Stimulated activated CD8-positive, alpha-beta memory T cell treated with anti-CD3 and anti-CD28 coated beads, Interleukin-12 subunit alpha, Interleukin-12 subunit beta, amount 100 ng/mL, for 24 hours (primary cell): ENCODE data around the gene CAMK2D.

ENCODE experiments used
- DNase-seq: peaks from one replicate; pipeline ENCODE4 v3.0.0-alpha.2; 2020; ENCODE audit errors: extremely low read depth

Gene CAMK2D

DNA sequence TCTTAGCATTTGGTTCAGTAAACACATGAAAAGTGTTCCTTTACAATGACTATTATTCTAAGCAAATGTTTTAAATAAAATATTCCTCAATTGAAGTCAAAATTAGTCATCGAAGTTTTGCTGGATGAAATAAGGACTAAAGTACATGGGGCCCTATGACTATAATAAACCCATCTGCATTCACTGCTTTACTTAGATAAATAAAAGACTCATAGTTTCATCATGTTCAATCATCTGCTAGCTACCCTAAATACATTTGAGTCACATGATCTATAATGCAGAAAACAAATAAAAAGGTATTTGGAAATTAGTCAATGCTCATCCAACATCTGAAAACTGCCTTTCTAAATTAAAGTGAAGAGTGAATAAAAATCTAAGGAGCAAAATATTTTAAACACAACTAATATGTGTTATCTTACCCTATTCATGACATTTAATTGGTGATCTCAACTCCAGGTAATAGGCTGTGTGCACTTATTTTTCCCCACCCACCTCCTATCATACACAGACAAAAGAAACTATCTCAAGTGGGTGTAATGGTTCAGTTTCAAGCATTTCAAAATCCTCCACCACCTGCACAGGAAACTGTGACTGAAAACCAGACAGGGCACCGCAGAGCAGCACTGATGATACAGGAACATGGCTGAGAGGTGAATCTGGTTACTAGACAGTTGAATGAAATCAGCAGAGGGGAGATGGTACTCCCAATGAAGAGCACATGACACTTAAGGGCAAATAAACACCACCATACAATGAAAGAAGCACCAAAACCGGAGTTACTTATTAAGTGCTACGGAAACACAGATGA is 78.6 kb downstream of the CAMK2D start:
- peak; percentile 43 for DNase-seq

DNA sequence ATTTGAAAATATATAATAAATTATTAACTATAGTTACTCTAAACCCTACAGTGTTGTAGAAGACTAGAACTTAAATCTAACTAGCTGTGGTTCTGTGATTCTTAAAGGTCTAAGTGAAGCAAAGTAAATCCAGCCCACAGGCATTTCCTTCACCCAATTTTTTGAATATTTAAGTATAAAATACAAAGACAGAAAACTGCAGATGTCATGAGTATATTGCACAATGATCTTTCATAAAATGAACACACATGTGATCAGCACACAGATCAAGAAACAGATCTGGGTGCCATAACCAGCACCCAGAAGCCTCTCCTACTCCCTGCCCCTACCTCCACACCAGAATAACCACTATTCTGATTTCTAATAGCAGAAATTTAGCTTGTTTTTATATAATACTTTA is 82.9 kb downstream of the CAMK2D start:
- DNase-seq: no peak

DNA sequence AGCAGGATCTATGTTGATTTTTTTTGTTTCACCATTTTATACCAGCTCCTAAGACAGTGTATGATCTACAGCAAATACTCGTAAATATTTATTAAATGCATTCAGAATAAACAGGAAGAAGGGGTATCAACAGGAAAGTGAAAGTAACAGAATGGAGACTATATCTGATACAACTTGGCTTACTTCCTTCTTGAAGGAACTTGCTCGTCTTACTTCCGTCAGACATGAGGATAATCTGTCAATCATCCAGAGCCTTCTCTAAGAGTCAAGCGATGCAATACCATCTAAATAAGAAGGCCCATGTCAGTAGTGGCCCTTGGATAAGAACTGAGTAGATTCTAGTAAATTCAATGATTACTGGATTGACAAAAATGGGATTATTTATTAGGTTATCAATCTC is 84.2 kb downstream of the CAMK2D start:
- DNase-seq: no peak

DNA sequence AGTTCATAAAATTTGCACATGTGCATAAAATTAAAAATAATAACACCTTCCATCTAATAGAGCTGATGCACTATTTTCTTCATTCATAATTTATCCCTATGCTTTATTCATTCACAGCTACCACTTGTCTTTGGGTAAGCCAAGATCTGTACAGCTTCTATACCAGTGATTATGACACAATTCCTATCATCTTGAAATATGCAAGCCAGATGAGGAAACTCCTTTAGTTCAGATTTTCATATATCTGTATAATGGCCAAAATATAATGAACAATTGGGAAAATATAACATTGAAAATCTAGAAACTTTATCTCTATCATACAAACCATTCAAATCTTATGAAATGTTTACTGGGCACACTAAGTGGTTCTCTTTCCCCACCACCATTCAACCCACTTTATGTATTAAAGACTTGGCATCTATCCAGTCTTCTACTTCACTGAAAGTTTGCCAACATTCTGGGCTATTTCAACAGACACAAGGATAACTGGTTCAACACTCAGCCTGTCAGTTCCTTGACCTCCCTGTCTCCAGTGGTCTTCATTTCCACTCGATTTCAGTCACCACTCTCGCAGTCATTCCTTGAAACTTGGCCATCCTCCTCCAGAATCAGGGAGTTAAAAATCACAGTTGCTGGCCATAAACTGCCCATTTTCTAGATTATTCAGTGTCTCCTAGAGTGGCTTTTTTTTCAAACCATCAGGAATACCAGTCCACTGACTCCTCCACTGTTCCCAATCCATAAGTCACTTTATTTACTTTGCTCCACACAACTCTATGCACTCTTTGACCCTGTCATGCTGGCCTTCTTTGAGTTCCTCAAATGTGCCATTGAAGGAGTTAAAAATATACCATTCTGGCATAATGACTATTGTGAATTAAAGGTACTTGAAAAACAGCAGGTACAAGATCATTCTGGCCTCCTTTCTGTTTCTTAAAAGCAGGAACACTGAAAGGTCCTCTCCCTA is 85.5 kb downstream of the CAMK2D start:
- DNase-seq: no peak

DNA sequence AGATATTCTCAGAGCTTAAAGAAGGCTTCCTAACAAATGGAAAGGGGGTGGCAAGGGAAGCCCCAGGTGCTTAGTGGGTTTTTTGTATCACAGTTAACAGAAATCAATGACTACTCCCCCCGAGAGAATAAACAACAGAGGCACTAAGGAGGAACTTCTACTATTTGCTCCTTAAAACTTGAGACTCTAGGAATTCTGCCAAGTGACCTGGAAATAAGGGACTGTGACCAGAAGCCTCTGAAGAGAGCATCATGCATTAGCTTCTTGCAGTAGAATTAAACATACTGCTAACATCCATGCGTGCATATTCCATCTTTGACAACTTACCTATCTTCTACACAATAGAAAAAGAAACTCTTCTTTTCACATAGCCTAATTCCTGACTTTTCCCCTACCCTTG is 86.8 kb downstream of the CAMK2D start:
- DNase-seq: no peak

DNA sequence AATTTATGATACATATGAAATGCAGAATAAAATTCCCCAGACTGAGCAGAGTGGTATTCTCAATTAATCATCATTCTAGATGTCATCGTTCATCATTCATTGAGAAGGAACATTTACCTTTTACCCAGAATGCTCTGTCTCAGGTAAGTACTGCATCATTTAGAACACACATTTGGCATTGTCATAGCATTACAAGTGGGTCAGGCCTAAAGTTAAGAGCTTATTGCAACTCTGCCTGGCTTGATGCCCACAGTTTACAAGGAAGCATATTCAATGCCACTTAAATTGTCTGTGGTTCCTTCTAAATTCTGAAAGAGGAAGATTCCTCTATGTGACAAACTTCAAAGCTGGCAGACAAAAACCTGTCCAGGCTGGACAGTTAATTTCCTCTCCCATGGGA is 87.3 kb downstream of the CAMK2D start:
- no peak for DNase-seq

DNA sequence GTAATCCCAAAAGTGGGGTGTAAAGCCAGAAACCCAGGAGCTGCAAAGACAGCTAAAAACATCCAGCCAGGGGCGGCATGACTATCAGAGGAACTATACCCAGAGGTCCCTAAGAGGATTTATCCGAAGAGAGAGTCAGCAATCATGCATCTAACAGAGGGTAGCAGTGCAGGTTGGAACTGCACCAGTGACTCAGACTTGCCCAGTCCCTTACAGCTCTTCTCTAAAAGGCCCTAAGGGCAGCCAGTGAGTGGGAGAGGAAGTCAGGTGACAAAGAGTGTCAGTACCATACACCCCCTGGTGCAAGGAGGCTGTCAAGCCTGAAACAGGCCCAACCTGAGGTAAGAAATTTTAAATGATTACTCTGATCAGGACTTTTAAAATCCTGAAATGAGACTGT is 88.1 kb downstream of the CAMK2D start:
- DNase-seq: no peak

DNA sequence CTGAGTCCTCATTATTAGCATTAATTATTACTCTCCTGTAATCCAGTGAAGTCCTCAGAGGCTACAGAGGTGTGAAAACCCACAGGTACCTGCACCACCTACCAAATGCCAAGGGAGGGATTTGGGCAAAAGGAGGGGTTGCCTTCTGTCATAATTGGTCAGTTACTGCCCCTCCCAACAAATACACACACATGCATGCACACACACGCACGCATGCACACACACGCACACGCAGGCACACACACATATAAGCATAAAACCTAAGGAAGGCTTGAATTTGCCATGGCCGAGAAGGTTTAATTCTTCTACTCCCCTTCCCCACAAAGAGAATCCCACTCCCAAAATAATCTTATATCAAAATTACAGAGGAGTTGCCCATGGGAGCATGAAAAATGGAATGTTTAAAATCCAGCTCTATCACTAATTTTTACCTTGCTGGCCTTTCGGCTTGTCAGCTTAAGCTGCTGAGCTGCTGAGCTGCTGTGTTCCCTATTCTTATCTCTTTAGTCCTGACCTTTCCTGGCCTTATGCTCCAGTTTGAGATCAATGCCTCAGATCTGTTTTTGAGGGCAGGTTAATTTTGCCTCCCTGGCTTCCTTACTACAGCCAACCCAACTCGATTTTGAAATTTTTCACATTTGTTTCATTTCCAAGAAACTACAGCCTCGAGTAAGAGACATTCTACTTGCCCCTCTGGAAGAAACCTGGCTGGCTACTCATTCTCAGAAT is 95.0 kb downstream of the CAMK2D start:
- no peak for DNase-seq

DNA sequence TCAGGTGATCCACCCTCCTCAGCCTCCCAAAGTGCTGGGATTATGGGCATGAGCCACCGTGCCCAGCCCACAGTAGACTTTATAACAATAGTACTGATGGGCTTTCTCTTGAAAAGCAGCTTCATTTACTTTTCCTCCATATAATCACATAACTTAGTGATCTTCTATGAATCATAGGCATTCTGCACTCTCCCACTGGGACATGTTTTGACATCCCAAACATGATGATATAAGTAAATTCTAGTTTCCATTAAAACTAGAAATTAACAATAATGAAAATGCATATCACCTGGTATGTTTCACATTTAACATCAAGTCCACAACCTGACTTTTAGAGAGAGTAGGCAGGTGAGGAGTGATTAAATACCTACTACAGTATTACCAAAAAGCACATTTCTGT is 96.5 kb downstream of the CAMK2D start:
- no peak for DNase-seq

DNA sequence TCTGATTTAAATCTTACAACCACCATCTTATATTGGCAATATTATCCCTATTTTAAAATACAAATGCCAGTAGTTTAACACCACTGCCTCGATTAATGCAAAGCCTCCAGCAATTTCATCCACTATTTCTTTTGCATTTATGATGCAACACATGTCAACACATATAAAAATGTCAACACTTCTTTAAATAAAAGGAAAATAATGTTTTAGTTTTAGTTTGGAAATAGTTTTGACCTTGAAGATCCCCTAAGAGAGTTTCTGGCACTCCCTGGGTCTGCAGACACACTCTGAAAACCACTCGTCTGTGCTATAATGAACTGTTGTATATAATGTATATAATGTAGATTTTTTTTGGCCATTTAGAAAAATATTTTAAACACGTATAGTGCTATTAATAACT is 99.0 kb downstream of the CAMK2D start:
- DNase-seq: no peak

DNA sequence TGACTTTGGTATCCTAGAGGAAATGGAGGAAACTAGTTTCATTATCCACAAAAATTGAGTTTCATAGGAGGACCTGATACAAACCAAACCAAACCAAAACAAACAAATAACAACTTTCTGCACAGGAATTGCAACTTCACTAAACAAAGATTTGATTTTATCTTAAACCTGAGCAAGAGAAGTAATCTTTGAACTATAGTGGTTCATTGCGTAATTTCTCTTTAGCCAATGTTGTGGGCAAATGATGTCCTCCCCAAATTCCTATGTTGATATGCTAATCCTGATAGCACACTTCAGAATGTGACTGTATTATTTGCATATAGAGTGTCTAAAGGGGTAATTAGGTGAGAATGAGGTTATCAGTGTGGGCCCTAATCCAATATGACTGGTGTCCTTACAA is 102.4 kb downstream of the CAMK2D start:
- DNase-seq: no peak

DNA sequence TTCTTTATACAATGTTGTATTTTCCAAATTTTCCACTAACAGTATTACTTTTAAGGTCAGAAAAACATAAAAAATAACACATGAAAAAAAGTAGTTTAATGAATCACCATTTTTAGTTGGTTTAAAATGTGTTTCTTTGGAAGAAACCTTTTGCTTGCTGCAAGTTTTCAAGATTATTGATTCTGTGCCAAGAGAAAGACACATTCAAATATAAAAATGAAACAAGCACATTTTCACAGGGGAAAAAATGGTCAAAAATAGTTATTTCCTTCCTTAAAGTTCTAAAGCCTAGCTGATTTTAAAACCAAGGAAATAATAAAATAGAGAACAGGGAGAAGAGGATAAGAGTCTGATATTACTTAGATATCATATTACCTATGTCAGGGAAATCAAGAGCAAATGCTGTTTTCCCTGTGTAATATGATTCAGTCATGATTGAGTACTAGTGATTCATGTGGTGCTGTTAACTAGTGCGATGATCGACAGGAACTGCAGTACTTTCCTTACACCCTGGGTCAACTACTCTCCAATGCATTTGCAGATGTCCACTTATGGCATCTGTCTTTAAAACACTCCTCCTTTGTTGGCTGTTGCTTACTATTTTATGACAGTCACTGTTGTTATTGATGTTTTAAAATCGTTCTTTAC is 103.8 kb downstream of the CAMK2D start:
- no peak for DNase-seq

DNA sequence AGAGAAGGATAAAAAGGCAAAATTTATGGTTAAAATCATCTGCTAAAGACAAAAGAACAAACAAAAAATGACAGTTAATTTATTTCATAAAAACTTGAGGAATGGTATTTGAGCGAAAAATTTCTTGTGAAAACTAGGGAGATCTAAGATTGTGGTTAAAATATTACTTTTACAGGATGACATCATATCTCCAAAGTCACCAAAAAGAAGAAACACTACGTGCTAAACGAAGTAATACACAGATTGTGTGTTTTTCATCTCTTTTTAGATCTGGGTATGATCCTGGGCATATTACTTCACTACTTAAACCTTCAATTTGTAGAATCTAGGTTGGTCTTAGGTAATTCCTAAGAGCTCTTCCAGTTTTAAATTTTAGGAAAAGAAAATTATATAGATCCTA is 107.7 kb downstream of the CAMK2D start:
- DNase-seq: no peak

DNA sequence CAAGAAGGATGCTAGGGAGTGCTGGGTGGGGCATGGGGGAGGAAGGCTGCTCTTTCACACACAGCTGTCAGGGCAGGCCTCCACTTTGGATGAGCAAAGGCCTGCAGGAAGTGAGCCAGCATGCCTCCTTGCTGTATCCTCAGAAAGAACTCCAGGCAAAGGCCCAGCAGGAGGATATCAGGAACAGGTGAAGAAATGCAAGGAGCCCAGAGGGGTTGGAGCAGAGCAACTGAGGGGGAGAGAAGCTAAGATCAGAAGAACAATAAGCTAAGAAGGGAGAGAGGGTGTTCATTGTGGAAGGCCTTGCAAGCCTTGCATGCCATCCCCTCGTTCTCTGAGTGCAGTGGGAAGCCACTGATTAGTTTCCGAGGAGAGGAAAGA is 115.1 kb downstream of the CAMK2D start:
- no peak for DNase-seq

DNA sequence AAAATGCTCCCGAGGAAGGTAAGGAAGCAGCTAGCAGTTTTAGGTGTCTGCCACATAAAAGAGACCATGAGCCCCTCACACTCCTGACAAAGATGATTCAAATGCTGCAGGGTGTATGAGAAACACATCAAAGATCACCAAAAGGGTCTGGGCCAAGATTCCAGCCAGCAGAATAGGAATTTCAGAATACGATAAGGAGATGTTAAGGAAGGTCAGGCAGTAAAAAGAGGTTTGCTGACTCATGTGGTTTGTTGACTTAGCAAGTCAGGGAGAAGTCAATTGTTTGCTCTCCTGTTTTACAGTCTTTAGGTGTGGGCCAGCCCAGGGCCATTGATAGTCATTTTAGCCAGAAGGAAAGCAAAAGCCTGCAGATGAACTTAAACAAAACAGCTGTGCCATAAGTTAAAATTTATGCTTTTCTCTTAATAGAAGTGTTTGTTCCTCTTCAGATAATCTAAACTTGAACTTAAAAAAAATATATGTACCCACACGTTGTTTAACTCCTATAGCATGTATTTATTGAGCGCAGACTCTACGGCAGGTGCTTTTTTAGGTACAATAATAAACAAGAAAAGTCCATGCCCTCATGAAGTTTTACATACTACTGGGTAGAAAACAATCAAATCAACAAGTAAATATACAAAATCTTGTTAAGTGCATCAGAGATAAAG is 115.6 kb downstream of the CAMK2D start:
- no peak for DNase-seq

DNA sequence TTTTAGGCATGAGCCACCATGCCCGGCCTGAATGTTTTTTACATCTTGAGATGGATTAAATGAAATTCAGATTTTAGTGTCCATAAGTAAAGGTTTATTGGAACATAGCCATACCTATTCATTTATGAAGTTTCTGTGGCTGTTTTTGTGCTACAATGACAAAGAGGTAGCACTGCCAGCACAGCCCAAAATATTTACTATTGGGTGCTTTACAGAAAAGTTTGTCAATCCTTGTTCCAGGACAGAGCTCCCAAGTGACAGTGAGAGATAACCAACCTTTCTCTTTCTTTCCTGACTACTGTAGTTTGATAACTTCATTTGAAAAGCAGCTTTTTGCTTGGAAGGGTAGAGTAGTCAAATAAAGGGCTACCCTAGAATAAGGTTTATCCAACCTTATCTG is 116.2 kb downstream of the CAMK2D start:
- no peak for DNase-seq

DNA sequence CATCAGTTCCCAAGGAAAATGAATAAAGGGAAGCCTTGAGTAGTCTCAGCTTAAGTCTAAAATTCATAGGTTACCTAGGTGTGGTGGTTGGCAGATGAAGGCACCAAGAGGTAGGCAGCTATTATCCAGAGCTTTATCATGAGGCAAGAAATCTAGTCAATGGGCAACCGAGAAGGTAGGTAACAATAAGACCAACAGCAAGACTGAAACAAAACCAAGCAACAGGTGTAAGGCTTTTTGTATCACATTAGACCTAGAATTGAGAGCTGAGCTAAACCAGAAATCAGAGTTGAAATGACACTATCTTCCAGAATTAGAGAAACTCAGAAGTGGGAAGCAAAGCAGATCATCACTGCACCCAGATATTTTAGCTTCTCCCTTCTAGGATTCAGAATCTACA is 117.1 kb downstream of the CAMK2D start:
- no peak for DNase-seq

DNA sequence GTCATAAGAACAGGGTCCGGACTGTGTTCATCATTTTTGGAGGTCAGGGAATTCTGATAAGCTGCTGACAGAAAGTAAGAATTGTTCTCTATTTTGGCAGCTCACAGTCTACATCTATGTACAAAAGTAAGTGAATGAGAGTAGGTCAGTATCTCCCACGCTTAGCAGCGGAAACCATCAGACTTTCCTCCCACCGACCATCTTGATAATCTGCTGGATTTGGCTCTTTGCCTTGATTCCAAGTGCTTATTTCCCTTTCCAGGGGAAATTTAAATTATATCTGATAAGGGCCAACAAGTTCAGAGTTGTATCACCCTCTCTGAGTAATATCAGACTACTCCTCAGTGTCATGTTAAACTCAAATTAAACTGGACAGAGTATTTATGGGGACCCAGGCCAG is 118.0 kb downstream of the CAMK2D start:
- no peak for DNase-seq

DNA sequence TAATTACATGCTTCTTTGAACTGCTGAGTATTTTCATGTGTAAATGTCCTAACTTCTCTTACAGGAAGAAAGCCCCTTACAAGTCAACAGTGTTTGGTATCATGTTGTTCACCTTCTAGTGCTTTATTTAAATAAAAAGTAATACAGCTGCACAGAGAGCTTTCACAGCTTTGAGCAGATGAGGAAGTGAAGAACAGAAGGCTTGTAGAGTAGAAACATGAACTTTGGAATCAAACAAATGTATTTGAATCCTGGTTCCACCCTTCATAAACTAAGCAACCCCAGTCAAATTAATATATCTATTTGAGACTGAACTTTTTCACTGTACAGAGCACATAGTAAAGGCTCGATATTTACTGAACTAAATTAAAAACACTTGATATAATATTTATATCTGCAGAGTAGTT is 120.5 kb downstream of the CAMK2D start:
- DNase-seq: no peak

DNA sequence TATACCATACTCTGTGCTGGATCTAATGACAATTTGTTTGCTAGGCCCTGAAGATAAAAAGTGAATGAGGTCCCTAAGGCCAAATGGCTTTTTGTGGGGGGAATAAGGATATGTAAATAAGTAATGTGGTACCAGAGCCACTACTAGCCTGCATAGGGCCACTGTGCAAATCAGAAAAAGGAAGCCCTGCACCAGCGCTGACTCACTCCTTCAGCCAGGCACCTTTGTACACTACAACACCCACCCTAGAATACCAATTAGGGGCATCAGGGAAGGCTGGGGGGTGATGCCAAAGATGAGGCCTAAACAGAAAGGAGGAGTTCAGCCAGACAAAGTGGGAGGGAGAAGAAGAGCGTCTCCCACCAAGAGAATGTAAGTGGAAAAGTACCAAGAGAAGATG is 122.2 kb downstream of the CAMK2D start:
- no peak for DNase-seq

DNA sequence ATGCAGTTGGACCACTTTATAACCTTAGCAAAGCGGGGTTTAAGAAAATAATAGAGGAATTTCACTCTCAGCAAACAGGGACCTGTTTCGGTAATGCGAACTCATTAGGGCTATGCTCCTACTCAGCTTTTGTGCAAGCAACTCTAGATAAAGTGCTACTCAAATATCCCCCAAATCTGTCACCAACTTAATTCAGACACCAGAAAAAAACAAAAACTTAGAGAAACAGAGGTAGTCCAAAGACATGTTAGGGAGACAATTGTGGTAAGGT is 123.0 kb downstream of the CAMK2D start:
- DNase-seq: no peak
